Right ventricle myocardium superior (tissue), 1 donor: ENCODE data around the gene GAS2L1. TPM values are rescaled to one million over a fixed set of nuclear protein-coding genes. Genes with fewer than 3 reads are reported as not detected.
"Not testable (repeated sequence)": the region's sequence is repeated elsewhere in the genome, so short reads cannot be mapped to it uniquely, and the experiment has no call there.

Source experiments
- ATAC-seq: fragments of 200-7000 bp; cut with Tn5 transposase; one replicate; pipeline ENCODE4 v1.9.1; 2020; ENCODE audit warnings: mild to moderate bottlenecking; ENCODE audit not compliant: poor library complexity
- DNase-seq: peaks from one replicate; pipeline ENCODE4 v3.0.0-alpha.2; 2020
- intact Hi-C: fragments of 100-400 bp; cut with DNase I; formaldehyde crosslinking; loops from one replicate; pipeline ENCODE4 v1.11.2; 2022
- microRNA-seq: library from miRNA; unstranded; fragments of <30 nt; microRNA quantifications from one replicate; pipeline ENCODE4 v1.2.0, GENCODE V29; 2020
- total RNA-seq: library from RNA; stranded (reverse); fragmentation: NEBNext Ultra II Directional; extraction: Animal tissue kit (Norgen Biotek cat#: 25700); gene quantifications from one replicate; pipeline ENCODE4 v1.2.1, GENCODE V29; 2021
- donor health status: DM: no; HTN: yes; CAD: no; lungs with severe emphysema.

The GAS2L1 gene
- total RNA-seq, 1 donor from 2014 or later, result 24.4 TPM

DNA sequence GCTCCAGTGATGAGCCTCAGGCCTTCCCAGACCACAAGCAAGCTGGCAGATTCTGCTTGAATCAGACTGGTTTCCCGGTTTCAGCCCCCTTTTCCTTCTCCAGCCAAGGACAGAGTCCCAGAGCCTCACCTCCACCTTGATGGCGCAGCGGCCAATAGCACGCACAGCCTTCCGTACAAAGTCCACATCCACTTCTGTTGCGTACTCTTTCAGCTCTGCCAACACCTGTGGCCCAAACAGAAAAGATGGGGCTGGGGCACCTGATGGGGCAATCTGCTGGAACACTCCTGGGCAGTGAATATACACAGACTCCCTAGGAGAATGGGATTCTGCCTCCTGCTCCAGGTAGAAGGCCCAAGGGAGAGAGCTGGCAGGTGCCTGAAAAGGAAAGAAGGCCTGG, 44.6 kb downstream of the GAS2L1 start:
- ATAC-seq (no peak), DNase-seq (no peak)

GRCh38 chr22:29351891-29352290, 45.4 kb downstream of the GAS2L1 start:
- DNase-seq (no peak), ATAC-seq (no peak)
- intact Hi-C loops, result no loop called here

More for the DNA sequence above, 44.6 kb downstream of the GAS2L1 start:
- intact Hi-C loops, result no loop called here

GRCh38 chr22:29352778-29353177, 46.3 kb downstream of the GAS2L1 start:
- intact Hi-C loops, result no loop called here
- DNase-seq (no peak), ATAC-seq (no peak)

DNA sequence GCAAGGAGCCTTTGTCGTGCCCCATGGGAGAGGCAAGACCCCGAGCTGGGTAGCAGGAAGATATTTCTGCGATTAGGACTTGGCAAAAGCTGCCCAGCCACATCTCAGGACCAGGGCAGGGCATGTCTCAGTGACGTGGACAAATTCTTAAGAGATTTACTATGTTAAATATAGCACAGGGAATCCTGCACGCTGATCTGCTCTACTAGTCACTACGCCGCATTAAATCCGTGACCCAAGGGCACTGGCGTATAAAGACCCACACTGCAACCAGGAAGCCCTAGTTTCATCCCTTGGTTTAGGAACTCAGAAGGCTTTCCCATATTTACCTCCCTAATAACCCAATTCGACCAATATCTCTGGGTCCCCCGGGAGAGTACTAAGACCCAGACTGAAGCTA, 46.8 kb downstream of the GAS2L1 start:
- intact Hi-C loops, result no loop called here
- ATAC-seq, result no peak

DNA sequence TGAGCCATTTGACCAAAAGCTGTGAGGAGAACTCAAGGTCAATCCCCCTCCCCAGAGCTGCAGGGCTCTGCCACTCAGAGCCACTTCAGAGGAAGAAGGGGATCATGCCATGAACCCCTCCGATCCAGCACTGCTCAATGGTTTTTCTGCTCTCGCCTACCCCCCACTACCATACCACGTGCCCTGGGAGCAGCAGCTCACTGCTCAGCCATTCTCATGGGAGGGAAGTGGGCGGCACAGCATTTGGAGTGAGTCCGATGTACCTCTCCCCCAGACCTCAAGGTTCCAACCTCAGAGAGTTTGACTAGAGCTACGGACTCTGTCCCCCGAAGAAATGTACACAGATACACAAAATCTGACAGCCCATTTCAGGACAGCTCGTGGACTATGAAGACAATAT, 47.4 kb downstream of the GAS2L1 start:
- intact Hi-C loops, result no loop called here
- no peak for DNase-seq

More for the DNA sequence above, 46.8 kb downstream of the GAS2L1 start:
- DNase-seq, result no peak

GRCh38 chr22:29357193-29357890, 50.9 kb downstream of the GAS2L1 start:
- ATAC-seq, DNase-seq: not testable (repeated sequence)
- intact Hi-C loops, result loop anchor here (5.0 kb wide), 1 partner anchor 50 kb away; the partner anchor contains the start of gene GAS2L1

More for the DNA sequence above, 47.4 kb downstream of the GAS2L1 start:
- ATAC-seq, result no peak

DNA sequence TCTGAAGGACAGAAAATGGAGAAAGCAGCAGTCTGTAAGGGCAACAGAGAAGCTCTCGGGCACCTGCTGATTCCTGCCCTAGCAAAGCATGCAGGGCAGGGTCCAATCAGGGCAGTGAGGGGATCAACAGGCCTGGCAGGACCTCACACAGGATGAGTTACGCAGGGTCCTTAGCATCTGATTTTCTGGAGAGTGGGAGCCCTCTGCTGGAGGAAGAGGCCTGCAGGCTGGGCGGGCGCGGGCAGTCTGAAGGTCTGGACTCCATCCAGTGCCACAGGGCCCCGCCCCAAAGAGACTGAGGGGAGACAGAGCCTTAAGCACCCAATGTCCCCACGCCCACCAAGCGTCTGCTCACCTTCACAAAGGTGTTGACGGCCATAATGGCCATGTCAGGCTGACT, 53.0 kb downstream of the GAS2L1 start:
- DNase-seq, result peak; percentile 78
- peak; percentile 87 for ATAC-seq
- intact Hi-C loops, result loop anchor here (5.0 kb wide), 1 partner anchor 52 kb away; the partner anchor contains the start of gene GAS2L1

Small RNA genes lying within 50 kb of the gene (microRNA-seq; reads per million reads assigned to microRNA genes)
- 7.8 reads per million, percentile 21 among the genes with 10 or more reads in this experiment for gene MIR3653

Other genes with a start within 250 kb of the GAS2L1 start
- gene C22orf31, start 244.8 kb upstream of the GAS2L1 start, total RNA-seq, result not detected
- gene KREMEN1, start 233.6 kb upstream of the GAS2L1 start, total RNA-seq, result 49.9 TPM
- gene EMID1, start 100.8 kb upstream of the GAS2L1 start, total RNA-seq, result 0.32 TPM
- gene RHBDD3, start 38.7 kb upstream of the GAS2L1 start, total RNA-seq, result 11.7 TPM
- 108 TPM for gene EWSR1, start 38.4 kb upstream of the GAS2L1 start, total RNA-seq
- gene RASL10A, start 9.0 kb downstream of the GAS2L1 start, total RNA-seq, result 1.3 TPM
- 25.6 TPM for gene AP1B1, start 81.9 kb downstream of the GAS2L1 start, total RNA-seq
- not detected for gene RFPL1, start 131.9 kb downstream of the GAS2L1 start, total RNA-seq
- gene NEFH, start 173.6 kb downstream of the GAS2L1 start, total RNA-seq, result 0.16 TPM
- gene THOC5, start 247.1 kb downstream of the GAS2L1 start, total RNA-seq, result 47.5 TPM